ENCODE data around the gene FSD1L.

- TF ChIP-seq GATA2 (IDR thresholded peaks at IDR 0.05; ENCODE audit: low read depth, low read length), result no peak
- TF ChIP-seq GATA3 (IDR thresholded peaks at IDR 0.05; ENCODE audit: low read depth, low read length), result no peak
These were observed 16.2 kb upstream of the FSD1L start for GRCh38 chr9:105431424-105432246.
